Stimulated activated CD8-positive, alpha-beta memory T cell treated with anti-CD3 and anti-CD28 coated beads, Interleukin-7, amount 100 ng/mL, for 4 hours (primary cell): ENCODE results near the gene LSM2.
"Not testable (repeated sequence)": the region's sequence is repeated elsewhere in the genome, so short reads cannot be mapped to it uniquely, and the experiment has no call there.

ENCODE experiments used
- DNase-seq, 2 donors: peaks; one replicate each; pipeline ENCODE4 v3.0.0-alpha.2; 2020; ENCODE audit warnings: low read depth in 2 of 2

Gene LSM2

DNA sequence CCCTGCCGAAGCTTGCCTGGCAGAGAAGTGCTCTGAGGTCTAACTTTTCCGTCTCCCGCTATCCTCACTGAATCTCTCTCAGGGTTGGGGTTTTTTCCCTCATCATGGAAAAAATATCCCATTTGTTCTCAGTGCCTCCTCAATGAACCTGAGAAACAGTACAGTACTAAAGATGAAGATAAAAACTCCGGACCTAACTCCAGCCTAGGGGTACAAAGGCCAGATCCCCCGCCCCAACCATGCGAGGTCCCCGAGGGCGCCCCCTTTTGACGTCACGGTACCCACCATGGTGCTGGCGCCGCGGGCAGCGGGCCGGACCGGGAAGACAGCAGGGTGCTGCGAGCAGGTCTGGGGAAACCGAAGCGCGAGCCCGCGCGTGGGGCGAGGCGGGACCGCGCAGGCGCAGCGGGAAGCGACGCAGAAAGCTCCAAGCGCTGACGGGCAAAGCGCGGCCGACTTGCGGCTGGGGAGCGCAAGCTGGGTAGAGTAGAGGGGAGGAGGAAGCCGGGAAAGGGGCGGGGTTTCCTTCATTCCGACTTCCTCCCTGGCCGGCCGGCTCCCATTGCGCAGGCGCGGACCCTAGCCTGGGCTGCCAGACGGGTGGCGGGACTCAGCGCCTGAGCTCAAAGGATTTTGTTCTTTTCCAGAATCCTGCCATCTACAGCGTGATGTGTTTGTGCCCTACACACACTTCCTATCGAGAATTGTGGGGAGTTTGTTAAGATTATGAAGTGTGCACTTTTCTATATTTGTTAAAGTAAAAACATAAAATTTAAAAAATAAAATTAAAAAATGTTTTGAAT lies at the start of gene LSM2:
Gene LSM2, minus strand, starts transcription at position 497 of the 803 bp plus-strand sequence. Its CDS starts 209 bp downstream, at position 288.
- DNase-seq, result peak; percentile 93 to 97

DNA sequence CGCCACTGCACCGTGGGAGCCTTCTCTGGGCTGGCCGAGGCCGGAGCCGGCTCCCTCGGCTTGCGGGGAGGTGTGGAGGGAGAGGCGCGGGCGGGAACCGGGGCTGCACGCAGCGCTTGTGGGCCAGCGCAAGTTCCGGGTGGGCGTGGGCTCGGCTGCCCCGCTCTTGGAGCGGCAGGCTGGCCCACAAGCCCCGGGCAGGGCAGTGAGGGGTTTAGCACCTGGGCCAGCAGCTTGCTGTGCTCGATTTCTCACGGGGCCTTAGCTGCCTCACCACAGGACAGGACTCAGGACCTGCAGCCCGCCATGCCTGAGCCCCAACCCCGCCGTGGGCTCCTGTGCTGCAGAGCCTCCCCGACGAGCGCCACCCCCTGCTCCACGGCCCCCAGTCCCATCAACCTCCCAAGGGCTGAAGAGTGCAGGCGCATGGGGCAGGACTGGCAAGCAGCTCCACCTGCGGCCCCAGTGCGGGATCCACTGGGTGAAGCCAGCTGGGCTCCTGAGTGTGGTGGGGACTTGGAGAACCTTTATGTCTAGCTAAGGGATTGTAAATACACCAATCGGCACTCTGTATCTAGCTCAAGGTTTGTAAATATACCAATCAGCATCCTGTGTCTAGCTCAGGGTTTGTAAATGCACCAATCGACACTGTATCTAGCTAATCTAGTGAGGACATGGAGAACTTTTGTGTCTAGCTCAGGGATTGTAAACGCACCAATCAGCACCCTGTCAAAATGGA lies 45.4 kb upstream of the LSM2 start:
- DNase-seq, result not testable (repeated sequence)

DNA sequence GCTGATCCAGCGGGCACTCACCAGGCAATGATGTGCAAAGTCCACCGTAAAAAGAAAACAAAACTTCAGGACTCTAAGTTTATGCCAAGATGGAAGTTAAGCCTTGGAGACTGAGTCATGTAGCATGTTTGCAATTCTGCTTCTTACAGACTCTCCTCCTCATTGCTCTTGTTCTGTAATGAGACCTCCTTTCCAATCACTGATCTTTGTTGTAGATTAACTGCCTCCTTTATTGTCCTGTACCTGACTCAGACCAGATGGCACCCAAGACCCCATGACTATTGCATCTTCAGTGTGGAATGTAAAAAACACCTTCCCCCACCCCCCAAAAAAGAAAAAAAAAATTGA lies 44.7 kb upstream of the LSM2 start:
- no peak for DNase-seq

DNA sequence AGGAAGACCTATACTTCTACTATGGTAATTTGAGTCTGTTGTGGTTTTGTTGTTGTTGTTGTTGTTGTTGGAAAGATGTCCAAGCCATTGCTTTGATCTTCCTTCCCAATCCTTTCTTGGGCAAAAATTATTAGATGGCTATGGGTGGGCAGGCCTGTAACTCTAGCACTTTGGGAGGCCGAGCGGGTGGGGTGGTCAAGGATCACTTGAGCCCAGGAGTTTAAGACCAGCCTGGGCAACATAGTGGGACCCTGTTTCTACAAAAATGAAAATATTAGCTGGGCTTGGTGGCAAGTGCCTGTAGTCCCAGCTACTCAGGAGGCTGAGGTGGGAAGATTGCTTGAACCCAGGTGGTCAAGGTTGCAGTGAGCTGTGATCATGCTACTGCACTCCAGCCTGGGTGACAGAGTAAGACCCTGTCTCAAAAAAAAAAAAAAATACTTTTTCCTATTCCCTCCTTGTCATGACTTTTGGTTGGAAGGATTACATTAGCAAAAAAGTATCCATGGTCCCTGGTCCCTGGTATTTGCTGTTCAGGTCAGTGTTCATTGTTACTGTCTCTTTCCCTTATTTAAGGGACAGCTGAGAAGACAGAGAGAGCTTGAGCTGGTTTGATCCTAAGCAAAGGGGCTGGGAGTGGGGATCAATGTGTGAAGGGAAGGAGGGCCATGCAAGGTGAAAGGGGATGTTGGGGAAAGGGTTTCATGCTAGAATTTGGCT lies 44.2 kb upstream of the LSM2 start:
- no peak for DNase-seq

DNA sequence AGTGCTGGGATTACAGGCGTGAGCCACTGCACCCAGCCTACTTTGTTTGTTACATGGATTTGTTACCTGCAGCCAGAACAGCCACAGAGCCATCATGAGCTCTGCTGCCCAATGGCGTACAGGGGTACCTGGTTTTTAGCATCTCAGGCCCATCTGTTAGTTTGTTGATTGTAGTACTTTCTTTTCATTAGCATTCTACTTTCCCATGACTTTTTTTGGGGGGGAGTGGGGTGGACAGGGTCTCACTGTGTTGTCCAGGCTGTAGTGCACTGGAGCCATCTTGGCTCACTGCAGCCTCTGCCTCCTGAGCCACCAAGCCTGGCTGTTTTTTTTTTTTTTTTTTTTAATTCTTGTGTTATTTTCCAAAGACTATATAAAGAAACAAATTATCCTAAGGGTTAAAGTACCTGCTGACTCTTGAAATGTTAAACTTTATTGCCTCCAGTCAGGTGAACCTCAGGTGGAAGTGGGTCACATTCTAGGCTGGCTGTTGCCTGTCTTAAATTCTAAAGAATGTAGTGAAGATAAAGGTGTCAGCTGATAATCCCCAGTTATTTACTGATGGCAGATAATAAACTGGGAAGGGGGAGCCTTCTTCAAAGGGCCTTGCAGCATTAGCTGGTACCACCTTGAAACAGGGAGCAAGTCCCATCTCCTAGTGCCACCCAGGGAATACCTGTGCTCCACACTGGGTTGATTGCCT lies 40.7 kb upstream of the LSM2 start:
- DNase-seq, result no peak

DNA sequence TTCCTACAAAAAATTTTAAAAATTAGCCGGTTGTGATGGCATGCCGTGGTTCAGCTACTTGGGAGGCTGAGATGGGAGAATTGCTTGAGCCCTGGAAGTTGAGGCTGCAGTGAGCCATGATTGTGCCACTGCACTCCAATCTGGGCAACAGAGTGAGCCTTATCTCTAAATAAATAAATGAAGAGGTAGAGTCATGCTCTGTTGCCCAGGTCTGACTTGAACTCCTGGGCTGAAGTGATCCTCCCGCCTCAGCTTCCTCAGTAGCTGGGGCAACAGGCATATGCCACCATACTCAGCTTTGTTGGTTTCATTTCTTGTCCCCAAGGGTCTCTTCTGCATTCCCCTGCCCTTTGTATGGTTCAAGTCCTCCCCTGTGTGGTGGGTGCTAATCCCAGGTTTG lies 37.7 kb upstream of the LSM2 start:
- no peak for DNase-seq

DNA sequence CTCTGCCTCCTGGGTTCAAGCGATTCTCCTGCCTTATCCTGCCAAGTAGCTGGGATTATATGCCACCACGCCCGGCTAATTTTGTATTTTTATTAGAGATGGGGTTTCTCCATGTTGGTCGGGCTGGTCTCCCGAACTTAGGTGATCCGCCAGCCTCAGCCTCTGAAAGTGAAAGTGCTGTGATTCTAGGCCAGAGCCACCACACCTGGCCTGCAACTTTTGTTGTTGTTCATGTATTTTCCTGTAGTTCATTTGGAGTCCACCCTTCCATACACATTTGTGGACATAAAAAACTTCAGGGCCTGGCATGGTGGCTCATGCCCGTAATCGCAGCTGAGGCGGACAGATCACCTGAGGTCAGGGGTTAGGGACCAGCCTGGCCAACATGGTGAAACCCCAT lies 35.3 kb upstream of the LSM2 start:
- DNase-seq, result no peak

DNA sequence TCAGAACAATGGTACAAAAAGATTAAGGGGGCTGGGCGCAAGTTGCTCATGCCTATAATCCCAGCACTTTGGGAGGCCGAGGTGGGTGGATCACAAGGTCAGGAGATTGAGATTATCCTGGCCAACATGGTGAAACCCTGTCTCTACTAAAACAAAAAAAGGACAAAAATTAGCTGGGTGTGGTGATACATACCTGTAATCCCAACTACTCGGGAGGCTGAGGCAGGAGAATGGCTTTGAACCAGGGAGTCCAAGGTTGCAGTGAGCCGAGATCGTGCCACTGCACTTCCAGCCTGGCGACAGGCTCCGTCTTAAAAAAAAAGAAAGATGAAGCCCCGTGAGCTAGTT lies 33.0 kb upstream of the LSM2 start:
- DNase-seq, result not testable (repeated sequence)

DNA sequence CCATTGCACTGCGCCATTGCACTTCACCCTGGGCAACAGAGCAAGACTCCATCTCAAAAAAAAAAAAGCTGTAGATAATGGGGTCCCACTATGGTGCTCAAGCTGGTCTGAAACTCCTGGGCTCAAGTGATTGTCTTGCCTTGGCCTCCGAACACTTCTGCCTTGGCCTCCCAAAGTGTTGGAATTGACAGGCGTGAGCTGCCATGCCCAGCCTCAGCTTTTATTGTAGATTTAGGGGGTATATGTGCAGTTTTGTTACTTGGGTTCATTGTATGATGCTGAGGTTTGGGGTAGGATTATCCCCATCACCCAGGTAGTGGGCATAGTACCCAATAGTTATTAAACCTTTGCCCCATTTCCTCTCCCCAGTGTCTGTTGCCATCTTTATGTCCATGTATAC lies 32.2 kb upstream of the LSM2 start:
- DNase-seq, result no peak

DNA sequence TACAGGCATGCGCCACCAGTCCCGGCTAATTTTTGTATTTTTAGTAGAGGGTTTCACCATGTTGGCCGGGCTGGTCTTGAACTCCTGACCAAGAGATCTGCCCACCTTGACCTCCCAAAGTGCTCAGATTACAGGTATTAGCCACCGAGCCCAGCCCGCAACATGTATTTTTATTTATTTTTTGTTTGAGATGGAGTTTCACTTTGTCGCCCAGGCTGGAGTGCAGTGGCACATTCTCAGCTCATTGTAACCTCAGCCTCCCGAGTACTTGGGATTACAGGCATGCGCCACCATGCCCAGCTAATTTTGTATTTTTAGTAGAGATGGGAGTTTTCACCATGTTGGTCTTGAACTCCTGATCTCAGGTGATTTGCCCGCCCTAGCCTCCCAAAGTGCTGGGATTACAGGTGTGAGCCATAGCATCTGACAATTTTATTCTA lies 31.4 kb upstream of the LSM2 start:
- not testable (repeated sequence) for DNase-seq

DNA sequence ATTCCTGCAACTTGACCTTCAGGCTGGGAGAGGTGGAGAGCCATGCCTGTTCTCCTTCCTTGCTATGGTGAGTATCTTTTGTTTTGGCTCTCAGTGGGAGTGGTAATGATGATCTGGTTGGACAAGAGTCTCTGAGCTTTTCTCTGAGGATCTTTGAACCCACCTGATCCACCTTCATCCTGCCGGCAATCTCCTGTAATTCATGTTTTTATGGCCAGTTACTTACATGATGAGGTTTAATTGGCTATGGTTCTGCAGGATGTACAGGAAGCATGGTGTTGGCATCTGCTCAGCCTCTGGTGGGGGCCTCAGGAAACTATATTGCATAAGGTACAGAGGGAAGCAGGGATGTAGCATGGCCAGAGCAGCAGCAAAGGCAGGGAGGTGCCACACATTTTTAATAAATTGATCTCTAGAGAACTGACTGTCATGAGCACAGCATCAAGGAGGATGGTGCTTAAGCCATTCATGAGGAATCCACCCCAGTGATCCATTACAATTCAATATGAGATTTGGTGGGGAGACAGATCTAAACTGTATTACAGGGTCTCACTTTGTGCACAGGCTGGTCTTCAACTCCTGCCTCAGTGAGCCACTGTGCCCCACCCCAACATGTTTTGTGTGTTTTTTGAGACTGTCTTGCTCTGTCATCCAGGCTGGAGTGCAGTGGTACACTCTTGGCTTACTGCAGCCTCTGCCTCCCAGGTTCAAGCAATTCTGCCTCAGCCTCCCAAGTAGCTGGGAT lies 30.8 kb upstream of the LSM2 start:
- no peak for DNase-seq

DNA sequence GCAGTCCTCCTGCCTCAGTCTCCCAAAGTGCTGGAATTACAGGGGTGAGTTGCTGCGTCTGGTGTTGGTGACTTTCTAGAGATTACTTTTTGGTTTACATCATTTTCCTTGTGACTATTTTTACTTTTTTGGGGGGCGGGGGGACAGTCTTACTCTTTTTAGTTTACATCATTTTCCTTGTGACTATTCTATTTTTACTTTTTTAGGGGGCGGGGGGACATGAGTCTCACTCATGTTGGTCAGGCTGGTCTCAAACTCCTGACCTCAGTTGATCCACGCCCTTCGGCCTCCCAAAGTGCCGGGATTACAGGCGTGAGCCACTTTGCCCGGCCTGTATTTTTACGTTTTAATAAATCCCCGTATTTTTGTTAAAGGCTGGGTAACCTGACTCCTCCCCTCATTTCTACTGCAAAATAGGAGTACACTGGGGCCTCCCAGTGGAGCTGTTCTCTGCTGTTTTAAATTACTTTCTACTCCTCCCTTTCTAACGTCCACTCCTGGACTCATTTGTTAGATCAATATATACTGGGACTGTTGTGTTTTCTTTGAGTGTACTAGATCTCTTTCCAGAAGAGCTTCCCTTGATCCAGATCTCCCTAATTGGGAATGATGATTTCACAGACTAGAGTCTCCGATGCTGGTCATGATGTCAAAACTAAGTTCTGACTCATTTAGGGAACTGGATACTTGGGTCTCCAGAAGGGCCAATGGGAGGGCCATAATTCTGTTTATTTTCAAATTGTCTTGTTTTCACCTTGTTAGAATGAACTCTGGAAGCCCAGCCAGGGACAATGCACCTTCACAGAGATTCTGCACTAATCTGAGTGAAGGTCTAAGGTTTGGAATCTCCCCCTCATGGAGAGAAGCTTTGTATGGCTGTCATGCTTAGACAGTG lies 30.0 kb upstream of the LSM2 start:
- DNase-seq, result no peak

DNA sequence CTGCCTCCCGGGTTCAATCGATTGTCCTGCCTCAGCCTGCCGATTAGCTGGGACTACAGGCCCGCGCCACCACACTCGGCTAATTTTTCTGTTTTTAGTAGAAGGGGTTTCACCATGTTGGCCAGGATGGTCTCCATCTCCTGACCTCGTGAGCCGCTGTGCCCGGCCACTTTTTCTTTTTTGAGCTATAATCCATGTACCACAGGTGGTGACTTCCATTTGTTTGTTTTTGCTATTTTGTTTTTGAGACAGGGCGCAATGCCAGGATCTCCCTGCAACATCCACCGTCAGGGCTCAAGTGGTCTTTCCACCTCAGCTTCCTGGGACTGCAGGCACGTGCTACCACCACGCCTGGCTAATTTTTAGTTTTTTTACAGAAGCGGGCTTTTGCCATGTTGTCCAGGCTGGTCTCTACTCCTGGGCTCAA lies 29.3 kb upstream of the LSM2 start:
- no peak for DNase-seq

DNA sequence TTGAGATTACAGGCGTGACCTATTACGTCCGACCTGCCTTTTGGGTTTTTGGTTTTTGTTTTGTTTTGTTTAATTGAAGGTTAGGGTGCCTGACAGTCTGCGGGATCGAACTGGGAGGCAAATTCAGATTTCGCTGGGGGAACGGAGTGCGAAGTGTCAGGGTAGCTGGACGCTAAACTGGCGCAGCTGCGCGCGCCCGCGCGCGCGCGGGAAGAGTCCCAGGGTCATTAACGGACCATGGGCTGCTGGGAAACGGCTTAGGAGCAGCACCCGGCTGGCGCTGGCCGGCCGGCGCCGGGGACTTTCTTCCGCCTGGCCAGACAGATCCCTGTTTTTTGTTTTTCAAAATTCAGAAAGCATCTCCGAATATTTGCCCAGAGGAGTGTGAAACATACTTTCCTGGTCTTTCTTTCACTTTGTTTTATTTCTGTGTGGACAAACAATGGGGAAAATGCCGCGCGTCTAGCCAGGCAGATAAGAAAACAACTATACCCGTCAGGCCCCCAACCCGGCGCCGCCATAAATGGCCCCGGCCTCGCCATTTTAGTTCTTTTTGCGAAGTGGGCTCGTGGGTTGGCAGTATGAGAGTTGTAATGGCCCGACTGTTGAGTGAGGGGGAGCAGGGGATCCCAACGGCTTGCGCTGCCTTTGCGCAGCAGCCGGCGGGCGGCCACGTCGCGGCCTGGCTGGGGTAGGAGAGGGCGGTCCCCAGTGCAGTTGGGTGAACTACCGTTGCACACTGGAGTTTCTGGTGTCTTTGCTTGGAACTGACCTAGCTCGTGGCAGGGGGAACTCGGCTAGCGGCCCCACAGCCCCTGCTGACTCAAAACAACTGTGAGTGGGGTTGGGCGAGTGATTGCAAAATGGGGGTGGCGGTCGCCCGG lies 27.8 kb upstream of the LSM2 start:
- peak; percentile 60 to 63 for DNase-seq

DNA sequence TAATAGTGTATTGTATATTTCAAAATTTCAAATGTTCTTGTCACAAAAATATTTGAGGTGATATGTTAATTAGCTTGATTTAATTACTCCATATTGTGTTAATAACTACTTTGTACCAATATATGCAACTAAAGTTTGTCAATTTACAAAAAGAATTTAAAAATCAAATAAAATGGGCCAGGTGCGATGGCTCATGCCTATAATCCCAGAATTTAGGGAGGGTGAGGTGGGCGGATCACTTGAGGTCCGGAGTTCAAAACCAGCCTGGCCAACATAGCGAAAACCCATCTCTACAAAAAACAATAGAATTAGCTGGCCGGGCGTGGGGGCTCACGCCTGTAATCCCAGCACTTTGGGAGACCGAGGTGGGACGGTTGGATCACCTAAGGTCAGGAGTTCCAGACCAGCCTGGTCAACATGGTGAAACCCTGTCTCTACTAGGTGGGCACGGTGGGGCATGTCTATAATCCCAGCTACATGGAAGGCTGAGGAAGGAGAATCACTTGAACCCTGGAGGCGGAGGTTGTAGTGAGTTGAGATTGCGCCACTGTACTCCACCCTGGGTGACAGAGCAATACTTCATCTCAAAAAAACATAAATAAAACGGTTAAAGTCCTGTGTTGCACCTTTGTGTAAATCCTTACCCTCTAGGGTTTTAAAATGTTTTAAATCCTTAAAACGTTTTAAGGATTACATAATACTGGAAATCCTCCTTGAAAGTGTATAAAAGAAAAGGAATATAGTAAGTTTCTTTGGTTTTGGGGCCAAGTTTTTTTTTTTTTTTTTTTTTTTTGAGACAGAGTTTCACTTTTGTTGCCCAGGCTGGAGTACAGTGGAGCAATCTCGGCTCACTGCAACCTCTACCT lies 24.8 kb upstream of the LSM2 start:
- no peak for DNase-seq

DNA sequence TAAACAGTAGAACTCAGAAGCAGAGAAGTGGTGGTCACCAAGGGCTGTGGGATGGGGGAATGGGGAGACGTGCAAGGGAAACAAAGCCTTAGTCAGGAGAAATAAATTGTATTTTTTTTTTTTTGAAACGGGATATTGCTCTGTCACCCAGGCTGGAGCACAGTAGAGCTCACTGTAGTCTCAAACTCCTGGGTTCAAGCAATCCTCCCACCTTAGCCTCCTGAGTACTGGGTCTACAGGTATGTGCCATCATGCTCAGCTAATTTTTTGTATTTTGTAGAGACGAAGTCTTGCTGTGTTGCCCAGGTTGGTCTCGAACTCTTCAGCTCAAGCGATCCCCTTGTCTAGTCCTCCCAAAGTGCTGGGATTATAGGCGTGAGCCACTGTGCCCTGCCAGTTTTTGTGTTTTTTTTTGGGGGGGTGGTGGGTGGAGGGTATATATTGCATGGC lies 24.1 kb upstream of the LSM2 start:
- no peak for DNase-seq

DNA sequence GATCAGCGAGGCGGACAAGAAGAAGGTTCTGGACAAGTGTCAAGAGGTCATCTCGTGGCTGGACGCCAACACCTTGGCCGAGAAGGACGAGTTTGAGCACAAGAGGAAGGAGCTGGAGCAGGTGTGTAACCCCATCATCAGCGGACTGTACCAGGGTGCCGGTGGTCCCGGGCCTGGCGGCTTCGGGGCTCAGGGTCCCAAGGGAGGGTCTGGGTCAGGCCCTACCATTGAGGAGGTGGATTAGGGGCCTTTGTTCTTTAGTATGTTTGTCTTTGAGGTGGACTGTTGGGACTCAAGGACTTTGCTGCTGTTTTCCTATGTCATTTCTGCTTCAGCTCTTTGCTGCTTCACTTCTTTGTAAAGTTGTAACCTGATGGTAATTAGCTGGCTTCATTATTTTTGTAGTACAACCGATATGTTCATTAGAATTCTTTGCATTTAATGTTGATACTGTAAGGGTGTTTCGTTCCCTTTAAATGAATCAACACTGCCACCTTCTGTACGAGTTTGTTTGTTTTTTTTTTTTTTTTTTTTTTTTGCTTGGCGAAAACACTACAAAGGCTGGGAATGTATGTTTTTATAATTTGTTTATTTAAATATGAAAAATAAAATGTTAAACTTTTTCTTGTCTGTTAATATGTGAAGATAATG lies 23.0 kb upstream of the LSM2 start:
- DNase-seq, result no peak
